Brain microvascular endothelial cell (primary cell): Measurements from ENCODE around the gene BAD.
A peak's percentile ranks its signal among the peaks of the same experiment; 100 is the strongest.

ENCODE experiments used
- DNase-seq: peaks from one replicate; pipeline ENCODE4 v3.0.0-alpha.2; 2020
- H3K27ac ChIP-seq: fragments of 250-450 bp; sonication (Bioruptor Pico); 2 replicates; pipeline ENCODE4 v1.5.1; 2020; ENCODE audit warnings: mild to moderate bottlenecking, moderate library complexity
- H3K27me3 ChIP-seq: fragments of 250-450 bp; sonication (Bioruptor Pico); replicated peaks from 2 replicates; pipeline ENCODE4 v1.5.1; 2020; ENCODE audit warnings: mild to moderate bottlenecking
- H3K36me3 ChIP-seq: fragments of 250-450 bp; sonication (Bioruptor Pico); replicated peaks from 2 replicates; pipeline ENCODE4 v1.5.1; 2020; ENCODE audit warnings: mild to moderate bottlenecking
- H3K4me3 ChIP-seq: 2 replicates; pipeline ENCODE4 v1.5.1; 2011; ENCODE audit warnings: low read depth, mild to moderate bottlenecking, control low read depth, low read length, moderate library complexity
- CTCF ChIP-seq: IDR thresholded peaks from 2 replicates; pipeline ENCODE4 v1.5.1; 2011; ENCODE audit warnings: low read depth, mild to moderate bottlenecking, moderate library complexity, low read length, control low read depth, inconsistent platforms; ENCODE audit errors: missing control alignments
- in situ Hi-C: cut with HindIII; loops from 2 replicates; pipeline ENCODE4 v1.10.0; 2017; ENCODE audit warnings: low sequenced_read_pairs, low pct_ligation_motif_present

BAD gene

GRCh38 chr11:64304316-64305072 lies 20.0 kb upstream of the BAD start:
- peak; percentile 91 for TF ChIP-seq CTCF
- H3K36me3 ChIP-seq = no peaks in the 10 kb centered on the region
- in situ Hi-C loops = no loop called here

GRCh38 chr11:64304032-64304315 lies 19.5 kb upstream of the BAD start:
- H3K4me3 ChIP-seq = peak overlapping the region; percentile 54
- no peak for TF ChIP-seq CTCF

More at GRCh38 chr11:64304316-64305072, 20.0 kb upstream of the BAD start:
- peak overlapping the region; percentile 54 for H3K4me3 ChIP-seq
- DNase-seq = peak; percentile 91
- peaks cover 11% of the 10 kb centered on the region for H3K27me3 ChIP-seq
- H3K27ac ChIP-seq = peak overlapping the region; percentile 59

GRCh38 chr11:64303109-64304031 lies 18.9 kb upstream of the BAD start:
- in situ Hi-C loops = no loop called here
- no peak for DNase-seq
- Histone ChIP-seq H3K4me3 (no peak overlapping the region), H3K27me3 (peaks cover 20% of the 10 kb centered on the region), H3K27ac (no peak overlapping the region), H3K36me3 (no peaks in the 10 kb centered on the region)
- TF ChIP-seq CTCF = no peak

More at GRCh38 chr11:64304032-64304315, 19.5 kb upstream of the BAD start:
- no peak for DNase-seq
- H3K36me3 ChIP-seq = no peaks in the 10 kb centered on the region
- peaks cover 16% of the 10 kb centered on the region for H3K27me3 ChIP-seq
- no peak overlapping the region for H3K27ac ChIP-seq
- in situ Hi-C loops = no loop called here

GRCh38 chr11:64299847-64300648 lies 15.6 kb upstream of the BAD start, which contains the start of gene CATSPERZ:
CATSPERZ (plus strand) TSS chr11:64300358; CDS start chr11:64300411, 53 bp downstream.
- no peak for DNase-seq
- peaks cover 50% of the 10 kb centered on the region for H3K27me3 ChIP-seq
- H3K27ac ChIP-seq = no peak within 1 kb of the TSS
- peak; percentile 14 for TF ChIP-seq CTCF
- in situ Hi-C loops = no loop called here
- peak within 1 kb of the TSS; percentile 39 for H3K4me3 ChIP-seq
- H3K36me3 ChIP-seq = no peaks in the 10 kb centered on the region

GRCh38 chr11:64298966-64299846 lies 14.7 kb upstream of the BAD start:
- DNase-seq = no peak
- Histone ChIP-seq H3K27me3 (peaks cover 53% of the 10 kb centered on the region), H3K4me3 (no peak overlapping the region), H3K36me3 (no peaks in the 10 kb centered on the region), H3K27ac (no peak overlapping the region)
- TF ChIP-seq CTCF = no peak
- in situ Hi-C loops = no loop called here
